GM12873 (cell line): ENCODE data around the gene ROCK2.

Experiments
- CTCF ChIP-seq: IDR thresholded peaks from 2 replicates; pipeline ENCODE4 v1.5.1; 2012; ENCODE audit warnings: low read depth, mild to moderate bottlenecking, moderate library complexity, low read length, control low read depth; ENCODE audit not compliant: insufficient read depth; ENCODE audit errors: missing control alignments

ROCK2 gene

GRCh38 chr2:11387843-11388242 lies 43.4 kb upstream of the ROCK2 start:
- no peak for TF ChIP-seq CTCF

DNA sequence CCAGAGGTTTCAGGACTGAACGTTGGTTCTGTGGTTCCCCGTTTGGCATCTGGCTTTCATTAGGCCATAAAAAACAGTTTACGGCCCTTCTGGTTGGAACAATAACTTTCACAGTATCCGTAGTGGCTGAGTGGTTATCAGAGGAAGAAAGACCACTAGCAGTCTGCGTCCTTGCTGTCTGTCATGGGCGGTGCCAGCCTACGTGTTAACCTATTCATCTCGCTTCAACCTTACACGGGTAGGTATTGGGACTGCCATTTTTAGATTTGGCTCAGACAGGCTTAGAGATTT lies 42.6 kb upstream of the ROCK2 start:
- TF ChIP-seq CTCF = no peak

DNA sequence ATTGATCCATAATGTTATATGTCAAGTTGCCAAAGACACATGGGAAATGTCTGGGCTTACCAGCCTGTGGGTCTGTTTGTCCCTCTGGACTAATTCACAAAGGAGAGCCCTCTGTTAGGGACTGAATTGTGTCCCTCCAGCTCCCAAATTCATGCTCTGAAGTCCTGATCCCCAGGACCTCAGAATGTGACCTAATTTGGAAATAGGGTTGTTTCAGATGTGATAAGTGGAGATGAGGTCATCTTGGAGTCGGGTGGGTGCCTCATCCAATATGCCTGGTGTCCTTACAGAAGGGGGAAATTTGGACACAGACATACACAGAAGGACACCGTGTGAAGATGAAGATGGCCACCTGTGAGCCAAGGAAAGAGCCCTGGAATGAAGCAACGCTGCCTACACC lies 41.4 kb upstream of the ROCK2 start:
- TF ChIP-seq CTCF = no peak

- no peak for TF ChIP-seq CTCF
Observed at GRCh38 chr2:11385216-11385615, 40.8 kb upstream of the ROCK2 start.

GRCh38 chr2:11379558-11379957 lies 35.1 kb upstream of the ROCK2 start:
- TF ChIP-seq CTCF = no peak

DNA sequence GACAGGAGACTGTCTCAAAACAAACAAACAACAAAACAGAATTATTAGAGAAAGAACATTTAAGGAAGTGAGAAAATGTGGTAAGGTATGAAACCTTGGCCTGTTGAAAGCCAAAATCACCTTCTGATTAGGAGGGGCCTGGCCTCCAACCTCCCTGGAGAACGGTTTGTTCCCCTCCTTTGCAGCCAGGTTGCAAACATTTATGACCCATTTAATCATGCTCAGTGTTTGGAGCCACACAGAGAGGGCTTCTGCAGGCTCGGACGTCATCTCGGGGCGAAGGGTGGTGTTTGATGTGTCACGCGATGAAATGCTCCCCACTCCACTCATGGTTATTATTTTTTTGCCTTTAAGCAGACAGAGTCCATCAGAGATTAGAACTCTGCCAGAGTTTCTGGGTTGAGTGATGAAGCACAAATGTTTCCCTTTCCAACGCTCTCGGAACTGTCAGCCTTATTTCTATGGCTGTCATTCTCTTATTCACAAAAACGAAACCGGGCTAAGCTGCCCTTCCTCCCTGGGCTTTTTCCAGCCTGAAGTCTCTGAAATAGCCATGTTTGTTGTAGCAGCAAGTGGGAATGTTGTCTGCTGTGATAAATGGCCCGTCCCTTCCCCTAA lies 33.6 kb upstream of the ROCK2 start:
- TF ChIP-seq CTCF = no peak

- TF ChIP-seq CTCF = no peak
Observed at GRCh38 chr2:11376071-11376470, 31.6 kb upstream of the ROCK2 start.
